Loucy (cell line): Measurements from ENCODE around the gene ATRNL1.

ENCODE experiments used
- H2AFZ ChIP-seq: fragments of 200-600 bp; sonication (generic); 2 replicates; pipeline ENCODE4 v1.6.0; 2016; ENCODE audit warnings: antibody characterized with exemption, mild to moderate bottlenecking, low read length, moderate library complexity
- H3F3A ChIP-seq: fragments of 200-600 bp; 2 replicates; pipeline ENCODE4 v1.6.0; 2016; ENCODE audit warnings: antibody characterized with exemption, low read depth, mild to moderate bottlenecking
- H3K27me3 ChIP-seq: fragments of 200-600 bp; sonication (generic); 2 replicates; pipeline ENCODE4 v1.6.1; 2014; ENCODE audit warnings: low read length, mild to moderate bottlenecking; ENCODE audit not compliant: insufficient read depth, poor library complexity, severe bottlenecking
- H3K36me3 ChIP-seq: fragments of 200-600 bp; sonication (generic); 2 replicates; pipeline ENCODE4 v1.6.1; 2016; ENCODE audit warnings: low read length; ENCODE audit not compliant: insufficient read depth
- H3K4me1 ChIP-seq: fragments of 200-600 bp; sonication (generic); 2 replicates; pipeline ENCODE4 v1.5.1; 2014; ENCODE audit warnings: low read length, mild to moderate bottlenecking; ENCODE audit not compliant: insufficient read depth, poor library complexity, severe bottlenecking
- H3K4me2 ChIP-seq: fragments of 200-600 bp; sonication (generic); 2 replicates; pipeline ENCODE4 v1.6.0; 2014; ENCODE audit warnings: antibody characterized with exemption, low read length, low read depth, mild to moderate bottlenecking; ENCODE audit not compliant: poor library complexity, severe bottlenecking
- H3K4me3 ChIP-seq: fragments of 200-600 bp; sonication (generic); 2 replicates; pipeline ENCODE4 v1.5.1; 2014; ENCODE audit warnings: low read length, mild to moderate bottlenecking, mixed read lengths; ENCODE audit not compliant: poor library complexity, severe bottlenecking
- H3K79me2 ChIP-seq: fragments of 200-600 bp; sonication (generic); 2 replicates; pipeline ENCODE4 v1.6.1; 2014; ENCODE audit warnings: low read length; ENCODE audit not compliant: insufficient read depth
- H3K9ac ChIP-seq: fragments of 200-600 bp; sonication (generic); 2 replicates; pipeline ENCODE4 v1.6.0; 2014; ENCODE audit warnings: mild to moderate bottlenecking, low read depth, low read length, moderate library complexity; ENCODE audit not compliant: poor library complexity, severe bottlenecking
- H3K9me2 ChIP-seq: fragments of 200-600 bp; sonication (generic); replicated peaks from 2 replicates; pipeline ENCODE4 v1.6.1; 2016; ENCODE audit warnings: low read depth, low read length, mixed read lengths
- H3K9me3 ChIP-seq: fragments of 200-600 bp; sonication (generic); 2 replicates; pipeline ENCODE4 v1.6.1; 2014; ENCODE audit warnings: mild to moderate bottlenecking, antibody characterized with exemption, low read length, low read depth; ENCODE audit not compliant: insufficient read depth
- H4K20me1 ChIP-seq: fragments of 200-600 bp; sonication (generic); 2 replicates; pipeline ENCODE4 v1.6.0; 2014; ENCODE audit warnings: antibody characterized with exemption, low read length, mild to moderate bottlenecking; ENCODE audit not compliant: insufficient read depth, poor library complexity, severe bottlenecking
- CTCF ChIP-seq: fragments of 200-600 bp; sonication (generic); conservative IDR thresholded peaks from 2 replicates; pipeline ENCODE4 v1.5.1; 2014; ENCODE audit warnings: mild to moderate bottlenecking, antibody characterized with exemption, low read length
- EZH2phosphoT487 ChIP-seq: fragments of 200-600 bp; IDR thresholded peaks from 2 replicates; pipeline ENCODE4 v1.6.1; 2018; ENCODE audit warnings: antibody characterized with exemption, mild to moderate bottlenecking, moderate library complexity, borderline replicate concordance

ATRNL1 gene

GRCh38 chr10:115996031-115996430, 902.9 kb downstream of the ATRNL1 start:
- H3K79me2 ChIP-seq, result no peaks in the 10 kb centered on the region
- no peak overlapping the region for H3K9ac ChIP-seq
- peaks cover 13% of the 10 kb centered on the region; the same call in 1 of the 2 replicates for H3K9me3 ChIP-seq
- H3K4me1 ChIP-seq, result no peaks in the 10 kb centered on the region
- no peaks in the 10 kb centered on the region for H3K36me3 ChIP-seq
- H3K27me3 ChIP-seq, result no peaks in the 10 kb centered on the region
- TF ChIP-seq EZH2phosphoT487 (no peak), CTCF (no peak)
- H3K4me3 ChIP-seq, result no peak overlapping the region
- no peak overlapping the region for H3K4me2 ChIP-seq
- H3K9me2 ChIP-seq, result no peaks in the 10 kb centered on the region
- no peak overlapping the region for H2AFZ ChIP-seq
- H4K20me1 ChIP-seq, result no peaks in the 10 kb centered on the region
- H3F3A ChIP-seq, result no peaks in the 10 kb centered on the region

- TF ChIP-seq EZH2phosphoT487, result no peak
- no peak for TF ChIP-seq CTCF
Measured at GRCh38 chr10:115998301-115998700, 905.1 kb downstream of the ATRNL1 start.

More at GRCh38 chr10:115998301-115998700, 905.1 kb downstream of the ATRNL1 start:
- H3K9me2 ChIP-seq, result no peaks in the 10 kb centered on the region
- no peaks in the 10 kb centered on the region for H3K36me3 ChIP-seq
- no peak overlapping the region for H3K4me3 ChIP-seq
- H3K4me2 ChIP-seq, result no peak overlapping the region
- no peaks in the 10 kb centered on the region for H3K79me2 ChIP-seq
- no peaks in the 10 kb centered on the region for H4K20me1 ChIP-seq
- H3K9me3 ChIP-seq, result peaks cover 6% of the 10 kb centered on the region; the same call in 1 of the 2 replicates
- H3F3A ChIP-seq, result no peaks in the 10 kb centered on the region
- no peak overlapping the region for H3K9ac ChIP-seq
- H3K4me1 ChIP-seq, result no peaks in the 10 kb centered on the region
- H3K27me3 ChIP-seq, result no peaks in the 10 kb centered on the region
- H2AFZ ChIP-seq, result no peak overlapping the region
